Epithelial cell of proximal tubule (primary cell): ENCODE data around the gene HSD17B14. TPM values are rescaled to one million over a fixed set of nuclear protein-coding genes. Genes with fewer than 3 reads are reported as not detected.

Source experiments
- DNase-seq: peaks from one replicate; pipeline ENCODE4 v3.0.0-alpha.2; 2011; ENCODE audit warnings: low read depth
- H3K4me3 ChIP-seq: 2 replicates; pipeline ENCODE4 v1.5.1; 2011; ENCODE audit warnings: low read depth, mild to moderate bottlenecking, low read length
- total RNA-seq: library from RNA; depleted of rRNA; stranded (reverse); fragments of >200 nt; gene quantifications from 2 replicates; pipeline ENCODE4 v1.2.3, GENCODE V29; 2015
- TF ChIP-seq, protein P1 (sequence below): conservative IDR thresholded peaks from 2 replicates; pipeline ENCODE4 v1.5.1; 2012; ENCODE audit warnings: low read depth, mild to moderate bottlenecking, low read length

The HSD17B14 gene
- total RNA-seq, 1 donor from 2014 or later: 2.8 TPM

DNA sequence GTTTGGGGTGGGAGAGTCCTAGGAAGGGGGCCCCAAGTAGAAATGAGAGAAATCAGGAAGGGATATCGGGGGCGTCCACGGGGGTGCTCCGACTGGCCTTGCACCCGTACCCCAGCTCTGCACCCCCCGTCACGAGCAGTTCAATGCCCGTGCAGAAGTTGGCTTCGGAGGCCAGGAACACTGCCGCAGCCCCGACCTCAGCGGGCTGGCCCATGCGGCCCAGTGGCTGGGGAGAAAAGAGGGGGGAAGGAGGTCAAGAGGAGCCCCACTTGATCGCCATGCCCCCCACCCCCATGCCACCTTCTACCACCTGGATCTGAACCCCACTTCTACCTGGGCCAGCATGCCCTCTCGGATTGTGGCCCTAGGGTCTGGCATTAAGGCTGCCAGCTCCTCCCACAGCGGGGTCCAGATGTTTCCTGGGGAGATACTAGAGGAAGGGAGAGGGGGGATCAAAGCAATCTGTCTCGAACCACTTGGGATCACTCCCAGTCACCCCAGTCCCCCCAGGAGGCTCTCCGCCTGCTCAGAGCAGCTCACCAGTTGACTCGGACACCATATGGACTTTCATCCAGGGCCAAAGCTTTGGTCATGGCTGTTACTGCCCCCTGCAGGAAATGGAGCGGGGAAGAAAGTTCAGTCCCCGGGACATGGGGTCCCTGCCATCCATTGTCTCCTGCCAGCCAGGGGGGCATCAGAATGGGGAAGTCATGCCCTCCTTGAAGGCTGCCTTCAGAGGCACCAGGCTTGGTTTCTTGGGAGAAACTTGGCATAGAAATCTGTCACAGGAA lies 23.0 kb downstream of the HSD17B14 start:
- TF ChIP-seq, protein P1, sequence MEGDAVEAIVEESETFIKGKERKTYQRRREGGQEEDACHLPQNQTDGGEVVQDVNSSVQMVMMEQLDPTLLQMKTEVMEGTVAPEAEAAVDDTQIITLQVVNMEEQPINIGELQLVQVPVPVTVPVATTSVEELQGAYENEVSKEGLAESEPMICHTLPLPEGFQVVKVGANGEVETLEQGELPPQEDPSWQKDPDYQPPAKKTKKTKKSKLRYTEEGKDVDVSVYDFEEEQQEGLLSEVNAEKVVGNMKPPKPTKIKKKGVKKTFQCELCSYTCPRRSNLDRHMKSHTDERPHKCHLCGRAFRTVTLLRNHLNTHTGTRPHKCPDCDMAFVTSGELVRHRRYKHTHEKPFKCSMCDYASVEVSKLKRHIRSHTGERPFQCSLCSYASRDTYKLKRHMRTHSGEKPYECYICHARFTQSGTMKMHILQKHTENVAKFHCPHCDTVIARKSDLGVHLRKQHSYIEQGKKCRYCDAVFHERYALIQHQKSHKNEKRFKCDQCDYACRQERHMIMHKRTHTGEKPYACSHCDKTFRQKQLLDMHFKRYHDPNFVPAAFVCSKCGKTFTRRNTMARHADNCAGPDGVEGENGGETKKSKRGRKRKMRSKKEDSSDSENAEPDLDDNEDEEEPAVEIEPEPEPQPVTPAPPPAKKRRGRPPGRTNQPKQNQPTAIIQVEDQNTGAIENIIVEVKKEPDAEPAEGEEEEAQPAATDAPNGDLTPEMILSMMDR: peak; percentile 47
- no peak for DNase-seq
- no peak overlapping the region for H3K4me3 ChIP-seq

DNA sequence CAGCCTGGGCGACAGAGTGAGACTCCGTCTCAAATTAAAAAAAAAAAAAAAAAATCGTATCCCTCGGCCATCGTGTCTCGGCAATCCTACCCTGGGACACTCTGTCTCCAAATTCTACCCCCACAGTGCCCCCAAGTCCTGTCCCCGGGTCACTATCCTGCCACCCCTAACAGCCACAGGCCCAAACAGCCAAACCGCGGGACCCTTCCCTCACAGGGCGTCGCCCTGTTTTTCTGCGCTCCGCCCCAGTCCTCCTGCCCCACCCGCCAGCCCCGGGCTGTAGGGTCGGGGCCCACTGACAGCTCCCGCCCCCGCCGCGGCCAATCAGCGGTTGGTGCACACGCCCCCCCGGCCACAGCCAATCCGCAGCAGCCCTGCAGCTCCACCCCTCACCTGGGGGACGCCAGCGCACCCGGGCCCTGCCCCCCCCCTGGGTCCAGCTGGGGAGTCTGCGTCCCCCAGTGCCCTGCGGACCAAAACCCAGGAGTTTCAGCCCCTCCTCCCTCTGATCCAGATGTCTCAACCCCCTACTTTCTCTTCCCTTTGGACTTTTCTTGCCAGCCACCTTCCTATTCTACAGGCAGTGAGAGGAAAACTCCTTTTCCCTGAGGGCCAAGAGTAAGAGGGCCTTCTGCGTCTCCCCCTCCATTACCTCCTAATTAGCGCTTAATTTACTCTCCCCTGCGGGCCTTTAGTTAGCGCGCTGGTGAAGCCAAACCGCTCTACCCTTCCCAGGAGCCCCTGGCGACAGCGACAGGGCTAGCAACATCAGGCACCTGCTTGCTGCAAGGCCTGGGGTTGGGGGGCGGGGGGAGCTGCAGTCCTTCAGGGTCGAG lies 24.0 kb downstream of the HSD17B14 start:
- no peak for DNase-seq
- H3K4me3 ChIP-seq: peak overlapping the region; percentile 85
- TF ChIP-seq, protein P1: no peak

DNA sequence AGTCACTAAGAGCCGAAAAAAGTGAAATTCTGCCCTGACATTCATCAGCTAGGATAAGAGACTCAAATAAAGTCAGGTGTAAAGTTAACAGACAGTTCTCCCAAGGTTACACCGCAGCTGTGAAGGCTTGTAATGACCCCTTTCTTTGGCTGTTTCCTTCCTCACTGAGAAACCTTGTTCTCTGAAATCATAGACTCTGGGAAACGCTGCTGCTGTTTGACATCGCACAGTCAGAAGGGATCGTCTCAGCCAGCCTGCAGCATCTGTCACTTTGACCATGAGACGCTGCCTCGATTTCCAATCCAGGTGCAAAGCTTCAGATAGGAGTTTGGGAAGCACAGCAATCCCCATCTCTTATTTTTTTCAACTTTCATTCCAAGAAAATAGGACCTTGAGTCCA lies 26.1 kb downstream of the HSD17B14 start:
- TF ChIP-seq, protein P1: no peak
- no peak for DNase-seq
- peak overlapping the region; percentile 85 for H3K4me3 ChIP-seq

DNA sequence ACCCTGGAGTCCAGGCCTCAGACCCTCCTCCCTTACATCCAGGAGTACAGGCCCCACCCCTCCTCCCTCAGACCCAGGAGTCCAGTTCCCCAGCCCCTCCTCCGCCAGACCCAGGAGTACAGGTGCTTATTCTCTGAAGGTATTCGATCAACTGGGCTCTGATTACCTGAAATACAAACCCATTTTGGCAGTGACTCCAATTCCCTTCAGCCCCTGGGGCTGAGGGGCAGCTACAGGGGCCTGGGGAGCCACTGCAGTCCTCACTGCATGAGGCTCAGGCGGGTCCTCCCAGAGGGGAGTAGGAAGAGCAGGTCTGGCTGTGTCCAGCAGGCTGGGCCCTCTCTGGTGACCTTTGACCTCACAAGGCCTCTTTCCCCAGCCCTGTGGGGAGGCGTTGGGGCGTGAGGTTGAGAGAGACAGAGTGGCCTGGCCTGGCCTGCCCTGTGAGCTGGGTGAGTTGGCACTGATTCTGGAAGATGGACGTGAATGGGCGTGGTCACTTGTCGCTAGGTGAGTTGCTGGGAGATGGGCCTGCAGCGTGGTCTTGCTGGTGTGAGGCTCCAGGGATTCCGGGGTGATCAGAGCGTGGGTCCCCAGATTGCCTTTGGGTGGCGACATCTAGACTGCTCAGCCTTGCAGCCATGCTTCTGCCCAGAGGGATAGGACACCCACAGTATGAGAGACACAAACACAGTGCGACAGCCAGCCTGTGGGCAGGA lies 28.5 kb downstream of the HSD17B14 start:
- TF ChIP-seq, protein P1: no peak
- H3K4me3 ChIP-seq: no peak overlapping the region
- DNase-seq: no peak

DNA sequence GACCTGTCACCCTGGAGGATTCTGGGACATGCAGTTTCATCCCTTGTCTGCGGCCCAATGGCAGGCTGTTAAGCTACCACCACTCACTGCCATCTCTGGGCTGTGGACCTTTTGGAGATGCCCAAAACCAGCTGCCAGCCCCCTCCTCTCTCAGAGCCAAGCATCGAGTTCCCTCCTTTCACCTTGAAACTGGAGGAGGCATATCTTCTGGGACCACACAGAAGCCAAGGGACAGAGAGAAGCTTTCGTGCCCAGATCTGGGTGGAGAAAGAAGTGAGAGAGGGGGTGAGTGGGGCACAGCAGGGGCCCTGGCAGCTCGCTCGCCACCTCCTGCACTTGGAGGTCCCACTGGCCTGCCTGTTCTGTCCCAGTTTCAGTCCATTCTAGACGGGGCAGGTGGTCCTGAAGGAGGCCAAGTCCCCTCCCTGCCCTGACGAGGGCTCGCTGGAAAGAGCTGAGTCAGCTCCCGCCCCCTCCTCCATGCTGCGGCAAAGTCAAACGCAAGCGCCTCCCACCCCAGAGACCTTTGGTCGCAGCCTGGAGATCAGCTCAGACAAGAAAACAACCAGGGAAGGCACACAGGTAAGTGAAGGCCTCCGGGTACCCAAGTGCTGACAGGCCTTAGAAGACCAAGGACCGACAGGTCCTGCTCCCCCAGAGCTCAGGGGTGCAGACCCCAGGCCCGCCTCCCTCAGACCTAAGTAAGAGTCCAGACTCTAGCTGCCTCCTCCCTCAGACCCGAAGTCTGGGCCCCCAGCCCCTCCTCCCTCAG lies 29.3 kb downstream of the HSD17B14 start:
- DNase-seq: no peak
- no peak overlapping the region for H3K4me3 ChIP-seq
- TF ChIP-seq, protein P1: no peak

DNA sequence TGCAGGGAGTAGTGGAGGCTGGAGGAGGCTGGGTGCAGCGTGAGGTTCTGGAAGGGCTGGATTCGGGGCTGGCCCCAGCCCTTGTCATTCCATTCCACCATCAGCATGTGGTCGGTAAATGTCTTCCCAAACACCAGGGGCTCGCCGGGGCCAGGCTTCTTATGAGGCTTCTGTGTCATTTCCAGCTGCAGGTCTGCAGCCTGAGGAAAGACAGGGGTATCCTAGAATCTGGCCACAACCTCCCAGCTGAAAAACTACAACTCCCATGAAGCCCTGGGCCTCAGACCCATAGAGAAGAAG lies 29.8 kb downstream of the HSD17B14 start:
- TF ChIP-seq, protein P1: no peak
- no peak for DNase-seq
- H3K4me3 ChIP-seq: no peak overlapping the region
